ENCODE results near the gene ACP6.

The ACP6 gene

DNA sequence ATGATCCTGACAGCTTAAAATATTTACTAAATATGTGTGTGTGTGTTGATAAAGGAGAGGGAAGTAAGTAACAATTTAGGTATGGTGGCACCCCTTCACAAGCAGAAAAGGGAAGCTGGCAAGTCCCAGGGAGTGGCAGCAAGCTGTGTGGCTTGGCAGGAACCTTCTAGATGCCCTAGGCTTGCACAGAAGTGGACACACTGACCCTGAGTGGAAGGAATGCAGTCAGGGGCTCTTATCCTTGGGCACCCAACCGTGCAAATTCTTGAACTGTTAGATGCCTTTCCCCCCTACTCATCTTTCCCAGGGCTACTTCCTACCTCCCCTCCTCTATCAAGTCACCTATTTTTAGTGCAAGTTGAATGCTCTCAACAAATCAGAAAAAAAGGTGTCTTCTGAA is 18.9 kb downstream of the ACP6 start:
- no peak for ATAC-seq
- TF ChIP-seq TCF4 (CRISPR knock-in tag; IDR thresholded peaks at IDR 0.05; ENCODE audit: borderline replicate concordance), result no peak

DNA sequence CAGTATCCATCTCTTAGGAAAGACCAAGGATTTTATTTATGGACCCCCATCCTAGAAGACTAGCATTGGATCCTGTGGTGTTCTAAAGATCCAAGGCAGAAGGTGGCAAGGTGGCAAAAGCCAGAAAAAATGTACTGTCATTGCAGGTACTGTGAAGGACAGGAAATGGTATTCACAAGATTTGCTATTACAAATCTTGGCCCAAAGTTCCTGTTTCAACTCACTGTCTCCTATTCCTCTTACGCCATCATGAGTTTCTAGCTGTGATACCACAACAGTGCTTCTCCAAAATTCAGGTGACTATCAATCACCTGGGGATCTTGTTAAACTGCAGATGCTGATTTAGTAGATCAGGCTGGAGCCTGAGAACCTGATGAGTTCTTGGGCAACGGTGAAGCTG is 21.4 kb downstream of the ACP6 start:
- ATAC-seq, result no peak
- TF ChIP-seq ESRRG (CRISPR knock-in tag; IDR thresholded peaks at IDR 0.05) (no peak), TOX (CRISPR knock-in tag; IDR thresholded peaks at IDR 0.05; ENCODE audit: borderline replicate concordance) (no peak), TCF4 (CRISPR knock-in tag; IDR thresholded peaks at IDR 0.05; ENCODE audit: borderline replicate concordance) (no peak), ARNTL (CRISPR knock-in tag; IDR thresholded peaks at IDR 0.05; ENCODE audit: borderline replicate concordance, low read depth) (no peak), SNAI2 (CRISPR knock-in tag; IDR thresholded peaks at IDR 0.05) (no peak), ZNF565 (CRISPR knock-in tag; conservative IDR thresholded peaks at IDR 0.05; ENCODE audit: low read depth) (no peak), ZC3H10 (CRISPR knock-in tag; IDR thresholded peaks at IDR 0.05) (no peak), ISL1 (CRISPR knock-in tag; IDR thresholded peaks at IDR 0.05) (no peak)
- TF ChIP-seq, protein P1, sequence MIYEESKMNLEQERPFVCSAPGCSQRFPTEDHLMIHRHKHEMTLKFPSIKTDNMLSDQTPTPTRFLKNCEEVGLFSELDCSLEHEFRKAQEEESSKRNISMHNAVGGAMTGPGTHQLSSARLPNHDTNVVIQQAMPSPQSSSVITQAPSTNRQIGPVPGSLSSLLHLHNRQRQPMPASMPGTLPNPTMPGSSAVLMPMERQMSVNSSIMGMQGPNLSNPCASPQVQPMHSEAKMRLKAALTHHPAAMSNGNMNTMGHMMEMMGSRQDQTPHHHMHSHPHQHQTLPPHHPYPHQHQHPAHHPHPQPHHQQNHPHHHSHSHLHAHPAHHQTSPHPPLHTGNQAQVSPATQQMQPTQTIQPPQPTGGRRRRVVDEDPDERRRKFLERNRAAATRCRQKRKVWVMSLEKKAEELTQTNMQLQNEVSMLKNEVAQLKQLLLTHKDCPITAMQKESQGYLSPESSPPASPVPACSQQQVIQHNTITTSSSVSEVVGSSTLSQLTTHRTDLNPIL (CRISPR knock-in tag; IDR thresholded peaks at IDR 0.05; ENCODE audit: low read depth), result no peak
- TF ChIP-seq, protein P2, sequence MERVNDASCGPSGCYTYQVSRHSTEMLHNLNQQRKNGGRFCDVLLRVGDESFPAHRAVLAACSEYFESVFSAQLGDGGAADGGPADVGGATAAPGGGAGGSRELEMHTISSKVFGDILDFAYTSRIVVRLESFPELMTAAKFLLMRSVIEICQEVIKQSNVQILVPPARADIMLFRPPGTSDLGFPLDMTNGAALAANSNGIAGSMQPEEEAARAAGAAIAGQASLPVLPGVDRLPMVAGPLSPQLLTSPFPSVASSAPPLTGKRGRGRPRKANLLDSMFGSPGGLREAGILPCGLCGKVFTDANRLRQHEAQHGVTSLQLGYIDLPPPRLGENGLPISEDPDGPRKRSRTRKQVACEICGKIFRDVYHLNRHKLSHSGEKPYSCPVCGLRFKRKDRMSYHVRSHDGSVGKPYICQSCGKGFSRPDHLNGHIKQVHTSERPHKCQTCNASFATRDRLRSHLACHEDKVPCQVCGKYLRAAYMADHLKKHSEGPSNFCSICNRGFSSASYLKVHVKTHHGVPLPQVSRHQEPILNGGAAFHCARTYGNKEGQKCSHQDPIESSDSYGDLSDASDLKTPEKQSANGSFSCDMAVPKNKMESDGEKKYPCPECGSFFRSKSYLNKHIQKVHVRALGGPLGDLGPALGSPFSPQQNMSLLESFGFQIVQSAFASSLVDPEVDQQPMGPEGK (CRISPR knock-in tag; IDR thresholded peaks at IDR 0.05; ENCODE audit: borderline replicate concordance), result no peak

DNA sequence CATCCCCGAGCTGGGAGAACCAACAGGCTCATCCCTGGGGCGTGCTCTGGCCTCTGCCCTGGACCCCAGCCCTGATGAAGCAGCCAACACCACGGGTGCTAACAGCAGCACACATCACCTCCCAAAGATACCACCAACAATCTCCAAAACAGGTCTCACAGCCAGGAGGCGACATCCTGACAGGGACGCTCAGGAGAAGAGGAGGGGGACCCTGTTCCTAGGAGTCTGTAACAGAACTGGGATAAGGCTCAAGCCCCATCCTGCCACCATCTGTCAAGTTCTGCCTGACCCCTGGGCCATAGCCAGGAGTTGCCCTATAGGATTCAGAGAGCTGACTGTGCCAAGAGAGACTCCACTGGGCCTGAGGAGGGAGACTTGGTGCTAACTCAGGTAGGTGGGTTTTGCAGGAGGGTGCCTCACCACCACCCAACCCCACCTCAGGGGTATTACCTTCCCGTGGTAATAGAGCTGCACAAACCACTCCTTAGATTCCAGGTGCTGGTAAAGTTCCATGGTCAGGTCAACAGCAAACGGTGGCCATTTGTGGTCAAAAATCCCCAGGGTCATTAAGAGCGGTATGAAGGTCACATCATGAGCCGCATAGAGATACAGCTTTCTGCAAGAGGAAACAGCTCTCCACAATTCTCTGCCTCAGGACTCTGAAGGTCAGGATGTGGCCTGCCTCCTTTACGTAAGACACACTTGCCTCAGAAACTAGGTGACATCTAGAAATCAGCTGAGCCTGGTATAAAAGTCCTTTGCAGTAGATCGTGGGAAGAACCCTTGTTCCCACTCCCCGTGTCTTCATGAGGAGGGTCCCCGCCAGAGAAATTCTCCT is 22.3 kb downstream of the ACP6 start:
- no peak for ATAC-seq

DNA sequence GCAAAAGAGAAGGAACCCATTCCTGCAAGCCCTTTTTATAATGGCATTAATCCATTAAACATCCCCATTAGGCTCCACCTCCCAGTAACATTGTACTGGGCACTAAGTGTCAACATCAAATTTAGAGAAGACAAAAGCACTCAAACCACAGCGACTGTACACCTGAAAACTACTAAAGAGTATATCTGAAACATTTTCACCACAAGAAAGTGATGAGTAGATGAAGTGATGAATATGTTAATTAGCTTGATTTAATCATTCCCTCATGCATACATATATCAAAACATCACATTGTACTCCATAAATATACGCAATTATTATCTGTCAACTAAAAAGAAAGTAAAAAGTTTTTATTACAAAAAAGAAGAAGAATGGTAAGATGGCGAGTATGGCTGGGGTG is 26.4 kb downstream of the ACP6 start:
- no peak for ATAC-seq
- no peak for TF ChIP-seq ZNF8 (CRISPR knock-in tag; IDR thresholded peaks at IDR 0.05)
- no peak for TF ChIP-seq BACH2 (CRISPR knock-in tag; IDR thresholded peaks at IDR 0.05; ENCODE audit: borderline replicate concordance)
- TF ChIP-seq ARNTL (CRISPR knock-in tag; IDR thresholded peaks at IDR 0.05; ENCODE audit: borderline replicate concordance, low read depth), result no peak
- no peak for TF ChIP-seq TOX (CRISPR knock-in tag; IDR thresholded peaks at IDR 0.05; ENCODE audit: borderline replicate concordance)
- TF ChIP-seq, protein P3, sequence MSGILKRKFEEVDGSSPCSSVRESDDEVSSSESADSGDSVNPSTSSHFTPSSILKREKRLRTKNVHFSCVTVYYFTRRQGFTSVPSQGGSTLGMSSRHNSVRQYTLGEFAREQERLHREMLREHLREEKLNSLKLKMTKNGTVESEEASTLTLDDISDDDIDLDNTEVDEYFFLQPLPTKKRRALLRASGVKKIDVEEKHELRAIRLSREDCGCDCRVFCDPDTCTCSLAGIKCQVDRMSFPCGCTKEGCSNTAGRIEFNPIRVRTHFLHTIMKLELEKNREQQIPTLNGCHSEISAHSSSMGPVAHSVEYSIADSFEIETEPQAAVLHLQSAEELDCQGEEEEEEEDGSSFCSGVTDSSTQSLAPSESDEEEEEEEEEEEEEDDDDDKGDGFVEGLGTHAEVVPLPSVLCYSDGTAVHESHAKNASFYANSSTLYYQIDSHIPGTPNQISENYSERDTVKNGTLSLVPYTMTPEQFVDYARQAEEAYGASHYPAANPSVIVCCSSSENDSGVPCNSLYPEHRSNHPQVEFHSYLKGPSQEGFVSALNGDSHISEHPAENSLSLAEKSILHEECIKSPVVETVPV (CRISPR knock-in tag; IDR thresholded peaks at IDR 0.05), result no peak
- TF ChIP-seq CSDC2 (CRISPR knock-in tag; IDR thresholded peaks at IDR 0.05), result no peak
- TF ChIP-seq, protein P4, sequence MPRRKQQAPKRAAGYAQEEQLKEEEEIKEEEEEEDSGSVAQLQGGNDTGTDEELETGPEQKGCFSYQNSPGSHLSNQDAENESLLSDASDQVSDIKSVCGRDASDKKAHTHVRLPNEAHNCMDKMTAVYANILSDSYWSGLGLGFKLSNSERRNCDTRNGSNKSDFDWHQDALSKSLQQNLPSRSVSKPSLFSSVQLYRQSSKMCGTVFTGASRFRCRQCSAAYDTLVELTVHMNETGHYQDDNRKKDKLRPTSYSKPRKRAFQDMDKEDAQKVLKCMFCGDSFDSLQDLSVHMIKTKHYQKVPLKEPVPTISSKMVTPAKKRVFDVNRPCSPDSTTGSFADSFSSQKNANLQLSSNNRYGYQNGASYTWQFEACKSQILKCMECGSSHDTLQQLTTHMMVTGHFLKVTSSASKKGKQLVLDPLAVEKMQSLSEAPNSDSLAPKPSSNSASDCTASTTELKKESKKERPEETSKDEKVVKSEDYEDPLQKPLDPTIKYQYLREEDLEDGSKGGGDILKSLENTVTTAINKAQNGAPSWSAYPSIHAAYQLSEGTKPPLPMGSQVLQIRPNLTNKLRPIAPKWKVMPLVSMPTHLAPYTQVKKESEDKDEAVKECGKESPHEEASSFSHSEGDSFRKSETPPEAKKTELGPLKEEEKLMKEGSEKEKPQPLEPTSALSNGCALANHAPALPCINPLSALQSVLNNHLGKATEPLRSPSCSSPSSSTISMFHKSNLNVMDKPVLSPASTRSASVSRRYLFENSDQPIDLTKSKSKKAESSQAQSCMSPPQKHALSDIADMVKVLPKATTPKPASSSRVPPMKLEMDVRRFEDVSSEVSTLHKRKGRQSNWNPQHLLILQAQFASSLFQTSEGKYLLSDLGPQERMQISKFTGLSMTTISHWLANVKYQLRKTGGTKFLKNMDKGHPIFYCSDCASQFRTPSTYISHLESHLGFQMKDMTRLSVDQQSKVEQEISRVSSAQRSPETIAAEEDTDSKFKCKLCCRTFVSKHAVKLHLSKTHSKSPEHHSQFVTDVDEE (CRISPR knock-in tag; IDR thresholded peaks at IDR 0.05), result no peak

More for the DNA sequence above, 22.3 kb downstream of the ACP6 start:
- TF ChIP-seq ARNTL (CRISPR knock-in tag; IDR thresholded peaks at IDR 0.05; ENCODE audit: borderline replicate concordance, low read depth), result no peak

DNA sequence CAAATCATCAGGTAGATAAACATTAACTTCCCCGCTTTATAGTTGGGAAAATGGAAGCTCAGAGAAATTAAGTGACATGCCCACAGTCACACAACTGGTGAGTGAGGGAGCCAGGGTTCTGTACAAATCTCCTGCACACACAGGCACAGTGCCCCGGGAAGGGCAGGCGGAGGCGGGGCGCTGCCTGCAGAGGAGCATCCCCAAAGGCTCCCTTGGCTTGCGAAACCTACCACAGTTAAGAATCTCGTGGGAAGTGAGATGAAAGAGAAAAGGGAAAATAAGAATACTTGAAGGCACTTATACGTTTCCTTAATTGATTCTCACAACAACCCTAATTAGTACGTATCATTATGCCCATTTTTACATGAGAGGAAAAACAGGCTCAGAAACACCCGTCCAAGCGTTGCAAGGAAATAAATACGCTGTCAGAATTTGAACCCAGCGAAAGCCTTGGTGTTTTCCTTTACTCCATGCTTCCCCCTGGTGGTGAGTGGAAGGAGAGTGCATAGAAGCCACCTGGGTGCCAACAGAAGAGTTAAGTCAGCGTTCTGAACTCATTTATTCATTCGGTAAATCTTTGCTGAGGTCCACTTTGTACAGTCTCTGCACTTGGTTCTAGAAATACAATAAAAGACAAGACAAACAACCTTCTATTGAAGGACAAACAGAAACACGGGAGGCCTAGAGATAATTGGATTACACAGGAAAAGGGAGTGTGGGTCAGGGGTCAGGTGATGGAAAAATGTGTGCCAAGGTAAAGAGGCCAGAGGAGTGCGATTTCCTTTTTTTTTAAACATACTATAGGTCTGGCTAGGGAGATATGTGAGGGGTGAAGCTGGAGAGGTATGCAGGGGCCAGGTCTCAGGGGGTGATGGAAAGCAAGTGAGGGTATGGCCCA is 28.4 kb downstream of the ACP6 start:
- peak; percentile 76 for ATAC-seq
- TF ChIP-seq RARB (CRISPR knock-in tag; IDR thresholded peaks at IDR 0.05) (no peak), SNAI2 (CRISPR knock-in tag; IDR thresholded peaks at IDR 0.05) (no peak), CSDC2 (CRISPR knock-in tag; IDR thresholded peaks at IDR 0.05) (no peak), PPARA (CRISPR knock-in tag; IDR thresholded peaks at IDR 0.05; ENCODE audit: borderline replicate concordance) (no peak), TOX (CRISPR knock-in tag; IDR thresholded peaks at IDR 0.05; ENCODE audit: borderline replicate concordance) (no peak), ZC3H10 (CRISPR knock-in tag; IDR thresholded peaks at IDR 0.05) (no peak), BACH2 (CRISPR knock-in tag; IDR thresholded peaks at IDR 0.05; ENCODE audit: borderline replicate concordance) (no peak), ZNF8 (CRISPR knock-in tag; IDR thresholded peaks at IDR 0.05) (no peak), ESRRG (CRISPR knock-in tag; IDR thresholded peaks at IDR 0.05) (no peak)
- TF ChIP-seq, protein P3 (CRISPR knock-in tag; IDR thresholded peaks at IDR 0.05), result no peak
- TF ChIP-seq, protein P4 (CRISPR knock-in tag; IDR thresholded peaks at IDR 0.05), result no peak

All from SK-N-SH treated with all-trans-retinoic acid at 6 μM for 48 hours (cell line).